ENCODE measurements around the gene AGPAT3.

AGPAT3 gene

GRCh38 chr21:44003307-44003966, 138.4 kb downstream of the AGPAT3 start:
- in situ Hi-C loops (cut with HindIII; ENCODE audit: low sequenced_read_pairs): no loop called here
- no peak for DNase-seq (ENCODE audit: low read depth, low spot score)
- TF ChIP-seq CTCF (IDR thresholded peaks at IDR 0.05; ENCODE audit: low read depth, low read length): no peak
- no peak overlapping the region for H3K4me3 ChIP-seq (ENCODE audit: low read depth, low read length)

- DNase-seq (ENCODE audit: low read depth, low spot score): no peak
- H3K4me3 ChIP-seq (ENCODE audit: low read depth, low read length): no peak overlapping the region
- TF ChIP-seq CTCF (IDR thresholded peaks at IDR 0.05; ENCODE audit: low read depth, low read length): no peak
- in situ Hi-C loops (cut with HindIII; ENCODE audit: low sequenced_read_pairs): no loop called here
Observed at GRCh38 chr21:44005071-44005470, 140.0 kb downstream of the AGPAT3 start.

- no peak for DNase-seq (ENCODE audit: low read depth, low spot score)
- TF ChIP-seq CTCF (IDR thresholded peaks at IDR 0.05; ENCODE audit: low read depth, low read length): no peak
- no peak overlapping the region for H3K4me3 ChIP-seq (ENCODE audit: low read depth, low read length)
- in situ Hi-C loops (cut with HindIII; ENCODE audit: low sequenced_read_pairs): no loop called here
Observed at GRCh38 chr21:44005593-44005992, 140.6 kb downstream of the AGPAT3 start.

GRCh38 chr21:44006017-44006619, 141.1 kb downstream of the AGPAT3 start:
- peak; percentile 92 for DNase-seq (ENCODE audit: low read depth, low spot score)
- TF ChIP-seq CTCF (IDR thresholded peaks at IDR 0.05; ENCODE audit: low read depth, low read length): no peak
- in situ Hi-C loops (cut with HindIII; ENCODE audit: low sequenced_read_pairs): no loop called here
- no peak overlapping the region for H3K4me3 ChIP-seq (ENCODE audit: low read depth, low read length)

GRCh38 chr21:44006656-44007055, 141.6 kb downstream of the AGPAT3 start:
- no peak for DNase-seq (ENCODE audit: low read depth, low spot score)
- no peak for TF ChIP-seq CTCF (IDR thresholded peaks at IDR 0.05; ENCODE audit: low read depth, low read length)
- no peak overlapping the region for H3K4me3 ChIP-seq (ENCODE audit: low read depth, low read length)
- in situ Hi-C loops (cut with HindIII; ENCODE audit: low sequenced_read_pairs): no loop called here

GRCh38 chr21:44010429-44010828, 145.4 kb downstream of the AGPAT3 start:
- no peak overlapping the region for H3K4me3 ChIP-seq (ENCODE audit: low read depth, low read length)
- in situ Hi-C loops (cut with HindIII; ENCODE audit: low sequenced_read_pairs): no loop called here
- no peak for TF ChIP-seq CTCF (IDR thresholded peaks at IDR 0.05; ENCODE audit: low read depth, low read length)
- peak; percentile 22 for DNase-seq (ENCODE audit: low read depth, low spot score)
